ENCODE results near the gene ARHGEF28. TPM values are rescaled to one million over a fixed set of nuclear protein-coding genes. Genes with fewer than 3 reads are reported as not detected.

Gene ARHGEF28
- total and polyA plus RNA-seq, 2 of the 13 experiments (the other 11 are each of a cell fraction or from before 2014, with no cell fraction given): 17.4 to 34.1 TPM

DNA sequence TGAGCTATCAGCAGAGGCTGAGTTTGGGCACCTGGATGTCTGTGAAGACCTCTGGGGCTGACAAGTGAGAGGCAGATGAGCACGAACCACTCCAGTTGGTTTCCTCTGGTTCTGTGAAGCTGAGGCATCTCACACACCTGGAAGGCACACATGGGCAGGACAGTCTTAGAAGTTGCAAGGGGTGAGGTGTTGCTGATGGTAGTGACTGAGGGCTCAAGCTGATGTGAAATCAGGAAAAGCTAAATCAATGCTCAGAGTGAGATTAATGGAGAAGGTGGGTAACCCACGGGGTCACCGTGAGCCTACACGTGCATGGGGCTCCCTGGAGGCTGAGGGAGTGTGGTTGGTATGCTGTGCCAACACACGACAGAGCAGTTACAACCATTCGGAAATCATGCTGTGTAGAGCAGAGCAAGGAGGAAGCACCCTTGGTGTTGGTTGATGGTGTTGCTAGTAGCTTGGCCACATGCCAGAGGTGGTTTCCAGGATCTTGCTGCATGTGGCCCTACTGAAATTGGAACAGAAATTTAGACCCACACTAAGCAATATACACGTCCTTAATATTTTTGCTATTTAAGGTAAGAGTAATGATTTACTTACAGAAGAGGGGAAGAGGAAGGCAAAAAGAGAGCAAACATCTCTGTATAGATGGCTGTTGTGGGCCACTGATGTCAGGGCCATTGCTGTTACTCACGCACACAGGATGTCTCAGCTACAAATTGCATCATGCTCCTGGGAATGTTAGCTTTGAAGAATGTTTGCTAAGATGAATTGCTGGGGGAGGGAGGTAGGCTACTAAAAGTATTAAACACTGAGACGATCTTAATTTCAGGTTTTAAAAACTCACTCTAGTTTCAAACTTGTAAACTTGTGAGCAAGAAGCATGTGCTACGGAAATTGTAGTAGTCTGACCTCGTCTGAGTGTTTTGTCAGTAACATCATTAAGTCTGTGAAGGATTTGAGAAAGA is 170.5 kb downstream of the ARHGEF28 start (continued):
- peak in 1 of 2 experiments; percentile 86; a peak in 2 of 4 replicates for TF ChIP-seq EP300 (IDR thresholded peaks at IDR 0.05; ENCODE audit: low read depth in 2 of 2, low read length in 2 of 2)
- TF ChIP-seq EP300 (CRISPR knock-in tag; IDR thresholded peaks at IDR 0.05; ENCODE audit: borderline replicate concordance): peak; percentile 77; the same call in 1 of the 2 replicates
- no peak for TF ChIP-seq ZBTB3 (CRISPR knock-in tag; IDR thresholded peaks at IDR 0.05; ENCODE audit: borderline replicate concordance, low read depth)
- TF ChIP-seq NCOA2 (CRISPR knock-in tag; IDR thresholded peaks at IDR 0.05): peak; percentile 82
- no peak for TF ChIP-seq RFXAP (CRISPR knock-in tag; IDR thresholded peaks at IDR 0.05; ENCODE audit: borderline replicate concordance)
- TF ChIP-seq ZNF343 (CRISPR knock-in tag; IDR thresholded peaks at IDR 0.05): no peak
- no peak for TF ChIP-seq ZNF282 (IDR thresholded peaks at IDR 0.05; ENCODE audit: partially characterized antibody)
- no peak for TF ChIP-seq SMAD3 (CRISPR knock-in tag; IDR thresholded peaks at IDR 0.05)
- no peak for TF ChIP-seq E2F2 (CRISPR knock-in tag; IDR thresholded peaks at IDR 0.05; ENCODE audit: borderline replicate concordance)
- TF ChIP-seq, protein P1, sequence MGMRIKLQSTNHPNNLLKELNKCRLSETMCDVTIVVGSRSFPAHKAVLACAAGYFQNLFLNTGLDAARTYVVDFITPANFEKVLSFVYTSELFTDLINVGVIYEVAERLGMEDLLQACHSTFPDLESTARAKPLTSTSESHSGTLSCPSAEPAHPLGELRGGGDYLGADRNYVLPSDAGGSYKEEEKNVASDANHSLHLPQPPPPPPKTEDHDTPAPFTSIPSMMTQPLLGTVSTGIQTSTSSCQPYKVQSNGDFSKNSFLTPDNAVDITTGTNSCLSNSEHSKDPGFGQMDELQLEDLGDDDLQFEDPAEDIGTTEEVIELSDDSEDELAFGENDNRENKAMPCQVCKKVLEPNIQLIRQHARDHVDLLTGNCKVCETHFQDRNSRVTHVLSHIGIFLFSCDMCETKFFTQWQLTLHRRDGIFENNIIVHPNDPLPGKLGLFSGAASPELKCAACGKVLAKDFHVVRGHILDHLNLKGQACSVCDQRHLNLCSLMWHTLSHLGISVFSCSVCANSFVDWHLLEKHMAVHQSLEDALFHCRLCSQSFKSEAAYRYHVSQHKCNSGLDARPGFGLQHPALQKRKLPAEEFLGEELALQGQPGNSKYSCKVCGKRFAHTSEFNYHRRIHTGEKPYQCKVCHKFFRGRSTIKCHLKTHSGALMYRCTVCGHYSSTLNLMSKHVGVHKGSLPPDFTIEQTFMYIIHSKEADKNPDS (CRISPR knock-in tag; IDR thresholded peaks at IDR 0.05): 0 out of 2 replicates have a peak, but pooled peaks have one; percentile 52
- no peak for TF ChIP-seq ZNF264 (CRISPR knock-in tag; IDR thresholded peaks at IDR 0.05)
- no peak for TF ChIP-seq CBX2 (IDR thresholded peaks at IDR 0.05; ENCODE audit: low read depth, low read length)
- no peak for TF ChIP-seq CBX2 (CRISPR knock-in tag; IDR thresholded peaks at IDR 0.05; ENCODE audit: low read depth)
- TF ChIP-seq MAFK (conservative IDR thresholded peaks at IDR 0.05 in 1 of 2, IDR thresholded peaks at IDR 0.05 in 1 of 2; ENCODE audit: low read length in 2 of 2): no peak
- no peak for TF ChIP-seq TRIM24 (CRISPR knock-in tag; IDR thresholded peaks at IDR 0.05)
- TF ChIP-seq FOXP1 (IDR thresholded peaks at IDR 0.05): no peak
- peak; percentile 62 for TF ChIP-seq FOXP1 (CRISPR knock-in tag; IDR thresholded peaks at IDR 0.05)
- TF ChIP-seq CREM (IDR thresholded peaks at IDR 0.05): peak; percentile 39; the same call in 1 of the 2 replicates
- TF ChIP-seq CREM (CRISPR knock-in tag; IDR thresholded peaks at IDR 0.05): no peak
- no peak for TF ChIP-seq SKI (IDR thresholded peaks at IDR 0.05; ENCODE audit: partially characterized antibody)
- TF ChIP-seq HMG20A (CRISPR knock-in tag; IDR thresholded peaks at IDR 0.05; ENCODE audit: borderline replicate concordance): peak; percentile 79; the same call in 1 of the 2 replicates
- peak; percentile 86 for TF ChIP-seq GATAD2A (CRISPR knock-in tag; IDR thresholded peaks at IDR 0.05)
- TF ChIP-seq MIER3 (CRISPR knock-in tag; IDR thresholded peaks at IDR 0.05; ENCODE audit: borderline replicate concordance): peak; percentile 20; the same call in 1 of the 2 replicates
- TF ChIP-seq, protein P2, sequence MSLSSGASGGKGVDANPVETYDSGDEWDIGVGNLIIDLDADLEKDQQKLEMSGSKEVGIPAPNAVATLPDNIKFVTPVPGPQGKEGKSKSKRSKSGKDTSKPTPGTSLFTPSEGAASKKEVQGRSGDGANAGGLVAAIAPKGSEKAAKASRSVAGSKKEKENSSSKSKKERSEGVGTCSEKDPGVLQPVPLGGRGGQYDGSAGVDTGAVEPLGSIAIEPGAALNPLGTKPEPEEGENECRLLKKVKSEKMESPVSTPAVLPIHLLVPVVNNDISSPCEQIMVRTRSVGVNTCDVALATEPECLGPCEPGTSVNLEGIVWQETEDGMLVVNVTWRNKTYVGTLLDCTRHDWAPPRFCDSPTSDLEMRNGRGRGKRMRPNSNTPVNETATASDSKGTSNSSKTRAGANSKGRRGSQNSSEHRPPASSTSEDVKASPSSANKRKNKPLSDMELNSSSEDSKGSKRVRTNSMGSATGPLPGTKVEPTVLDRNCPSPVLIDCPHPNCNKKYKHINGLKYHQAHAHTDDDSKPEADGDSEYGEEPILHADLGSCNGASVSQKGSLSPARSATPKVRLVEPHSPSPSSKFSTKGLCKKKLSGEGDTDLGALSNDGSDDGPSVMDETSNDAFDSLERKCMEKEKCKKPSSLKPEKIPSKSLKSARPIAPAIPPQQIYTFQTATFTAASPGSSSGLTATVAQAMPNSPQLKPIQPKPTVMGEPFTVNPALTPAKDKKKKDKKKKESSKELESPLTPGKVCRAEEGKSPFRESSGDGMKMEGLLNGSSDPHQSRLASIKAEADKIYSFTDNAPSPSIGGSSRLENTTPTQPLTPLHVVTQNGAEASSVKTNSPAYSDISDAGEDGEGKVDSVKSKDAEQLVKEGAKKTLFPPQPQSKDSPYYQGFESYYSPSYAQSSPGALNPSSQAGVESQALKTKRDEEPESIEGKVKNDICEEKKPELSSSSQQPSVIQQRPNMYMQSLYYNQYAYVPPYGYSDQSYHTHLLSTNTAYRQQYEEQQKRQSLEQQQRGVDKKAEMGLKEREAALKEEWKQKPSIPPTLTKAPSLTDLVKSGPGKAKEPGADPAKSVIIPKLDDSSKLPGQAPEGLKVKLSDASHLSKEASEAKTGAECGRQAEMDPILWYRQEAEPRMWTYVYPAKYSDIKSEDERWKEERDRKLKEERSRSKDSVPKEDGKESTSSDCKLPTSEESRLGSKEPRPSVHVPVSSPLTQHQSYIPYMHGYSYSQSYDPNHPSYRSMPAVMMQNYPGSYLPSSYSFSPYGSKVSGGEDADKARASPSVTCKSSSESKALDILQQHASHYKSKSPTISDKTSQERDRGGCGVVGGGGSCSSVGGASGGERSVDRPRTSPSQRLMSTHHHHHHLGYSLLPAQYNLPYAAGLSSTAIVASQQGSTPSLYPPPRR (CRISPR knock-in tag; IDR thresholded peaks at IDR 0.05; ENCODE audit: borderline replicate concordance): no peak
